ENCODE results near the gene BMF.

DNA sequence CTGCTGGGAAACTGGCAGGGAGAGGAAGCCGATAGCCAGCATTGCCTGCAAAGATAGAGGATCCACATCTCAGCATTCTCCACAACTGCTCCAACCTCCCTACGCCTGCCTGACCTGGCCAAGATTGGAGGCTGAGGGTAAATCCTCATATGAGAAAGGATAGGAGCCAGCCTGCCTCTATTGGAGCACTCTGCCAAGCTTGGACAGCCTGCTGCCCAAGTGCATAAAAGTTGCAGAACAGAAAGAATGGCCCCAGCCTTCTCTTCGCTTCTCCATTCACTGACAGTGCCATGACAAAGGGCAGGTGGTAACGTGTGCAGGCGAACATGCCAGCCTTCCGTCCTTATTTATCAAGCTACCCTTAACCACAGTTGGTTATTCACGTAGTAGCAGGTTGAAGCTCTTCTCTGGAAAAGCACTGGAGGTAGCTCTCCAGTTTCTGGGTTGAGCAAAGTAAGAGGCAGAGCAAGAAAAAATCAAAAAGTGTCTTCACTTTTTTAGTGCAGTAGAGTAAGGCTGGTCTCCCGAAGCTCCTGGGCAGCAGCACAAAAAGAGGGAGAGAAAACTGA is 4.3 kb downstream of the BMF start:
- TF ChIP-seq, protein P1, sequence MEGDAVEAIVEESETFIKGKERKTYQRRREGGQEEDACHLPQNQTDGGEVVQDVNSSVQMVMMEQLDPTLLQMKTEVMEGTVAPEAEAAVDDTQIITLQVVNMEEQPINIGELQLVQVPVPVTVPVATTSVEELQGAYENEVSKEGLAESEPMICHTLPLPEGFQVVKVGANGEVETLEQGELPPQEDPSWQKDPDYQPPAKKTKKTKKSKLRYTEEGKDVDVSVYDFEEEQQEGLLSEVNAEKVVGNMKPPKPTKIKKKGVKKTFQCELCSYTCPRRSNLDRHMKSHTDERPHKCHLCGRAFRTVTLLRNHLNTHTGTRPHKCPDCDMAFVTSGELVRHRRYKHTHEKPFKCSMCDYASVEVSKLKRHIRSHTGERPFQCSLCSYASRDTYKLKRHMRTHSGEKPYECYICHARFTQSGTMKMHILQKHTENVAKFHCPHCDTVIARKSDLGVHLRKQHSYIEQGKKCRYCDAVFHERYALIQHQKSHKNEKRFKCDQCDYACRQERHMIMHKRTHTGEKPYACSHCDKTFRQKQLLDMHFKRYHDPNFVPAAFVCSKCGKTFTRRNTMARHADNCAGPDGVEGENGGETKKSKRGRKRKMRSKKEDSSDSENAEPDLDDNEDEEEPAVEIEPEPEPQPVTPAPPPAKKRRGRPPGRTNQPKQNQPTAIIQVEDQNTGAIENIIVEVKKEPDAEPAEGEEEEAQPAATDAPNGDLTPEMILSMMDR (IDR thresholded peaks at IDR 0.05; ENCODE audit: poor library complexity, severe bottlenecking), result no peak
- TF ChIP-seq EZH2 (IDR thresholded peaks at IDR 0.05; ENCODE audit: borderline replicate concordance, insufficient read depth, low read length, poor library complexity, severe bottlenecking), result no peak
- no peak for TF ChIP-seq EP300 (conservative IDR thresholded peaks at IDR 0.05; ENCODE audit: poor library complexity, severe bottlenecking)
- TF ChIP-seq POLR2AphosphoS5 (IDR thresholded peaks at IDR 0.05), result no peak
- TF ChIP-seq, protein P2, sequence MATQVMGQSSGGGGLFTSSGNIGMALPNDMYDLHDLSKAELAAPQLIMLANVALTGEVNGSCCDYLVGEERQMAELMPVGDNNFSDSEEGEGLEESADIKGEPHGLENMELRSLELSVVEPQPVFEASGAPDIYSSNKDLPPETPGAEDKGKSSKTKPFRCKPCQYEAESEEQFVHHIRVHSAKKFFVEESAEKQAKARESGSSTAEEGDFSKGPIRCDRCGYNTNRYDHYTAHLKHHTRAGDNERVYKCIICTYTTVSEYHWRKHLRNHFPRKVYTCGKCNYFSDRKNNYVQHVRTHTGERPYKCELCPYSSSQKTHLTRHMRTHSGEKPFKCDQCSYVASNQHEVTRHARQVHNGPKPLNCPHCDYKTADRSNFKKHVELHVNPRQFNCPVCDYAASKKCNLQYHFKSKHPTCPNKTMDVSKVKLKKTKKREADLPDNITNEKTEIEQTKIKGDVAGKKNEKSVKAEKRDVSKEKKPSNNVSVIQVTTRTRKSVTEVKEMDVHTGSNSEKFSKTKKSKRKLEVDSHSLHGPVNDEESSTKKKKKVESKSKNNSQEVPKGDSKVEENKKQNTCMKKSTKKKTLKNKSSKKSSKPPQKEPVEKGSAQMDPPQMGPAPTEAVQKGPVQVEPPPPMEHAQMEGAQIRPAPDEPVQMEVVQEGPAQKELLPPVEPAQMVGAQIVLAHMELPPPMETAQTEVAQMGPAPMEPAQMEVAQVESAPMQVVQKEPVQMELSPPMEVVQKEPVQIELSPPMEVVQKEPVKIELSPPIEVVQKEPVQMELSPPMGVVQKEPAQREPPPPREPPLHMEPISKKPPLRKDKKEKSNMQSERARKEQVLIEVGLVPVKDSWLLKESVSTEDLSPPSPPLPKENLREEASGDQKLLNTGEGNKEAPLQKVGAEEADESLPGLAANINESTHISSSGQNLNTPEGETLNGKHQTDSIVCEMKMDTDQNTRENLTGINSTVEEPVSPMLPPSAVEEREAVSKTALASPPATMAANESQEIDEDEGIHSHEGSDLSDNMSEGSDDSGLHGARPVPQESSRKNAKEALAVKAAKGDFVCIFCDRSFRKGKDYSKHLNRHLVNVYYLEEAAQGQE (IDR thresholded peaks at IDR 0.05; ENCODE audit: borderline replicate concordance), result no peak
- TF ChIP-seq RAD21 (conservative IDR thresholded peaks at IDR 0.05), result no peak
- TF ChIP-seq TAF1 (IDR thresholded peaks at IDR 0.05; ENCODE audit: low read depth), result no peak
- TF ChIP-seq MXI1 (conservative IDR thresholded peaks at IDR 0.05; ENCODE audit: poor library complexity, severe bottlenecking), result no peak
- no peak for TF ChIP-seq SMC3 (conservative IDR thresholded peaks at IDR 0.05; ENCODE audit: poor library complexity)
